ENCODE results near the gene RAPGEF1.

Gene RAPGEF1

GRCh38 chr9:131628459-131629225, 111.2 kb downstream of the RAPGEF1 start:
- DNase-seq (ENCODE audit: low read depth in 2 of 3, low spot score in 1 of 3): no peak

- DNase-seq (ENCODE audit: low read depth in 2 of 3, low spot score in 1 of 3): peak in 1 of 3 donors; percentile 17
Measured at GRCh38 chr9:131627648-131628458, 112.0 kb downstream of the RAPGEF1 start.

- no peak for DNase-seq (ENCODE audit: low read depth in 2 of 3, low spot score in 1 of 3)
Measured at GRCh38 chr9:131627326-131627647, 112.6 kb downstream of the RAPGEF1 start.

- DNase-seq (ENCODE audit: low read depth in 2 of 3, low spot score in 1 of 3): no peak
Measured at GRCh38 chr9:131625790-131626670, 113.8 kb downstream of the RAPGEF1 start.

- no peak for DNase-seq (ENCODE audit: low read depth in 2 of 3, low spot score in 1 of 3)
Measured at GRCh38 chr9:131625508-131625787, 114.4 kb downstream of the RAPGEF1 start.

GRCh38 chr9:131624636-131625507, 115.0 kb downstream of the RAPGEF1 start:
- no peak for DNase-seq (ENCODE audit: low read depth in 2 of 3, low spot score in 1 of 3)

GRCh38 chr9:131623655-131624330, 116.1 kb downstream of the RAPGEF1 start:
- DNase-seq (ENCODE audit: low read depth in 2 of 3, low spot score in 1 of 3): no peak

GRCh38 chr9:131622523-131622922, 117.4 kb downstream of the RAPGEF1 start:
- DNase-seq (ENCODE audit: low read depth in 2 of 3, low spot score in 1 of 3): no peak

GRCh38 chr9:131621551-131622358, 118.1 kb downstream of the RAPGEF1 start:
- DNase-seq (ENCODE audit: low read depth in 2 of 3, low spot score in 1 of 3): no peak

GRCh38 chr9:131620764-131621520, 118.9 kb downstream of the RAPGEF1 start:
- DNase-seq (ENCODE audit: low read depth in 2 of 3, low spot score in 1 of 3): no peak

GRCh38 chr9:131619680-131620079, 120.2 kb downstream of the RAPGEF1 start:
- no peak for DNase-seq (ENCODE audit: low read depth in 2 of 3, low spot score in 1 of 3)

- DNase-seq (ENCODE audit: low read depth in 2 of 3, low spot score in 1 of 3): no peak
Measured at GRCh38 chr9:131618785-131619184, 121.1 kb downstream of the RAPGEF1 start.

- DNase-seq (ENCODE audit: low read depth in 2 of 3, low spot score in 1 of 3): no peak
Measured at GRCh38 chr9:131618071-131618479, 121.8 kb downstream of the RAPGEF1 start.

- no peak for DNase-seq (ENCODE audit: low read depth in 2 of 3, low spot score in 1 of 3)
Measured at GRCh38 chr9:131617611-131618010, 122.3 kb downstream of the RAPGEF1 start.

GRCh38 chr9:131616983-131617604, 122.8 kb downstream of the RAPGEF1 start:
- no peak for DNase-seq (ENCODE audit: low read depth in 2 of 3, low spot score in 1 of 3)

GRCh38 chr9:131614340-131614915, 125.4 kb downstream of the RAPGEF1 start:
- no peak for DNase-seq (ENCODE audit: low read depth in 2 of 3, low spot score in 1 of 3)

GRCh38 chr9:131613921-131614320, 126.0 kb downstream of the RAPGEF1 start:
- DNase-seq (ENCODE audit: low read depth in 2 of 3, low spot score in 1 of 3): no peak

- DNase-seq (ENCODE audit: low read depth in 2 of 3, low spot score in 1 of 3): no peak
Measured at GRCh38 chr9:131612851-131613250, 127.0 kb downstream of the RAPGEF1 start.
